Right cardiac atrium (tissue), 5 donors: ENCODE measurements around the gene NMT2. TPM values are rescaled to one million over a fixed set of nuclear protein-coding genes. Genes with fewer than 3 reads are reported as not detected.
"Not testable (repeated sequence)": the region's sequence is repeated elsewhere in the genome, so short reads cannot be mapped to it uniquely, and the experiment has no call there.

Source experiments
- ATAC-seq, 2 donors: fragments of 200-7000 bp; cut with Tn5 transposase; one replicate each; pipeline versions ENCODE4 v1.8.0 to v1.9.1; 2020; ENCODE audit warnings: moderate library complexity in 2 of 2, mild to moderate bottlenecking in 1 of 2
- DNase-seq, 3 donors: peaks; one replicate each; pipeline ENCODE4 v3.0.0-alpha.2; 2020
- H3K27ac ChIP-seq: one replicate; pipeline ENCODE4 v1.5.1; 2013; ENCODE audit warnings: mild to moderate bottlenecking, low read length, control low read depth, moderate library complexity
- H3K27me3 ChIP-seq: one replicate; pipeline ENCODE4 v1.6.1; 2013; ENCODE audit not compliant: control insufficient read depth, insufficient read depth
- H3K4me1 ChIP-seq: one replicate; pipeline ENCODE4 v1.6.1; 2013; ENCODE audit warnings: low read length; ENCODE audit not compliant: control insufficient read depth, insufficient read depth
- H3K4me3 ChIP-seq: one replicate; pipeline ENCODE4 v1.5.1; 2013; ENCODE audit warnings: low read length, control low read depth
- H3K9me3 ChIP-seq: one replicate; pipeline ENCODE4 v1.6.1; 2013; ENCODE audit warnings: low read length; ENCODE audit not compliant: control insufficient read depth
- WGBS: extraction: QIAGEN DNeasy Blood & Tissue Kit; methylation state at CpG from one replicate; pipeline ENCODE4 v1.1.7; 2013; 5-methylcytosine and 5-hydroxymethylcytosine counted together
- intact Hi-C, 4 donors: fragments of 100-400 bp; cut with DNase I; formaldehyde crosslinking; loops; one replicate each; pipeline versions ENCODE4 v1.11.0 to v1.14.0; 2022 to 2023
- polyA plus RNA-seq: library from polyadenylated mRNA; stranded (reverse); fragments of 200-250 nt; gene quantifications from one replicate; pipeline ENCODE4 v1.2.3, GENCODE V29; 2013
- total RNA-seq, 4 donors: library from RNA; stranded (reverse); fragmentation: NEBNext Ultra II Directional; extraction: Animal tissue kit (Norgen Biotek cat#: 25700); gene quantifications; one replicate each; pipeline ENCODE4 v1.2.1, GENCODE V29; 2021
- donor health status: healthy with polysubstance abuse.
- donor health status: DM: no; HTN: yes; CAD: no.
- donor health status: DM: no; HTN: no; CAD: no.
- donor health status: DM: no; HTN: yes; CAD: no; lungs with severe emphysema.
- donor health status: DM: yes; HTN: yes; CAD: no.

The NMT2 gene
- total and polyA plus RNA-seq, 5 donors = 7.0 to 11.9 (median 10.6) TPM

DNA sequence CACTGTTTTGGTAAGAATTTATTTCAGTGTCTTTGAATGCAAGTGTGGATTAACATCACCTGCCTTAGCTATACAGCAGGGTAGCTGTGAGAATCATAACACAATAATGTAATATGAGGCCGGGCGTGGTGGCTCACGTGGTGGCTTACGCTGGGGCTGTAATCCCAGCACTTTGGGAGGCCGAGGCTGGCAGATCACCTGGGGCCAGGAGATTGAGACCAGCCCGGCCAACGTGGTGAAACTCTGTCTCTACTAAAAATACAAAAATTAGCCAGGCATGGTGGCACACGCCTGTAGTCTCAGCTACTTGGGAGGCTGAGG lies 33.8 kb upstream of the NMT2 start:
- H3K4me1 ChIP-seq, H3K27ac ChIP-seq, ATAC-seq, H3K27me3 ChIP-seq, intact Hi-C loops, H3K4me3 ChIP-seq, DNase-seq, H3K9me3 ChIP-seq: not testable (repeated sequence)
- WGBS = 96% methylated on average over 8 of the region's 8 CpGs

DNA sequence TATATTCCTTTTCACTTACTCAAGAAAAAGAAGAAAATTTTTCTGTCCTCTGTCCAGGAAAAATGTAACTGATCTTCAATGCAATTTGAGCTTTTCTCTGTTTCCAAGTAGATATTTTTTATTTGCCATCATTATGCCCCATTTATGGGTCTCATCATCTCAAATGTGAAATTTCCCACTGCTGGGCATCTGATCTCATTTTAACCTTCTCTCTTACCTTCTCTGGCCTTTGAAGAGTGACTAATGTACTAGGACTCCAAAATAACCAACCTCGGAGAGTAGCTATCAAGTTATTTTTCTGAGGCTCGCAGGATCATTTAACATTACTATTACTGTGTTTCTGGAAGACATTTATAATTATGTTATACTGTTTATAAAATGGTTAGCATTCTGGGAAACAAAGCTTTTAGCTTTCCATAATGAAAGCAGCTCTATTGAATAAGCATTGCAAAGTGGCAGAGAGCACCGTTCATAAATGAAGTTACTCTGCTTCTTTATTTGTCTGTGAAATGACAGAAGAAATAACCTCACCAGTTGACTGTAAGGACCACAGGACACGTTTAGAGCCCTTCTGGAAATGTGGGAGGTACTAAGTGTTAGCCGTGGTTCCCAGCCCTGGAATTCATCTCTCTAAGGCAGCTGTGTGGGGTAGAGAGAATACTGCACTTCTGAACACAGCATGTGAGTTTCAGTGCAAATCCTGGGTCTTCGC lies 33.3 kb upstream of the NMT2 start:
- DNase-seq = no peak
- H3K9me3 ChIP-seq = no peaks in the 10 kb centered on the region
- H3K4me3 ChIP-seq = no peak overlapping the region
- H3K4me1 ChIP-seq = peaks cover 2% of the 10 kb centered on the region
- H3K27ac ChIP-seq = no peak overlapping the region
- no peak for ATAC-seq
- no peaks in the 10 kb centered on the region for H3K27me3 ChIP-seq
- intact Hi-C loops = no loop called here
- 77% methylated on average over 6 of the region's 6 CpGs for WGBS

DNA sequence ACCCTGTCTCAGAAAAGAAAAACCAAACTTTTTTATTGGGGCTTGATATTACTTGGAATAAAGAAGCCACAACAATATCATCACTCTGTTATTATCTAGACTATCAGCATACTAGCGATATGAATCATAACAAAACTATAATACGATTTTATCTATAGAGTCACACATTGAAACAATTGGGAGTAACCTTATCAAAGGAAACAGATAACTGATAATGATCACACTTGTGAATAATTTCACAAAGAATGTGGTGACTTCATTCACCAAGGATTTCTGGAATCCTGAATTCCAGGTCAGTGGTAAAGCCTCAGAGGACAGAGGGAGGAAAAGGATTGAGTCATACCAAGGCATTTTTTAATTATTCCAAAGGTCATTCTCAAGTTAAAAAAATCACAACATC lies 32.1 kb upstream of the NMT2 start:
- Histone ChIP-seq H3K4me3 (no peak overlapping the region), H3K27ac (no peak overlapping the region)
- WGBS = 39% methylated on average over 2 of the region's 2 CpGs

DNA sequence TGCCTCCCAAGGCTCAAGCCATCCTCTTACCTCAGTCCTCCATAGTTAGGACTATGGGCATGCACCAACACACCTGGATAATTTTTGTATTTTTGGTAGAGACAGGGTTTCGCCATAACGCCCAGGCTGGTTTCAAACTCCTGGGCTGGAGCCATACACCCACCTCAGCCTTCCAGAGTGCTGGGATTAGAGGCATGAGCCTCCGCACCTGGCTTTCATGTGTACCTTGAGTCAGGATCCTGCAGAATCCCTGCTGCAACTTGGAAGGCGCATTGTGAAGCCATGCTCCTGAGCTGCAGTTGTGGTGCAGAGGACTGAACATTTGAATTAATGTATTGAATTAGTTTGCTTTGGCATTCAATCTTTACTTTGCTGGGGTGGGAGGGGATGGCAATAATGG lies 29.4 kb upstream of the NMT2 start:
- Histone ChIP-seq H3K27me3 (no peaks in the 10 kb centered on the region), H3K9me3 (no peaks in the 10 kb centered on the region), H3K27ac (no peak overlapping the region), H3K4me1 (peaks cover 4% of the 10 kb centered on the region), H3K4me3 (no peak overlapping the region)
- ATAC-seq (no peak), DNase-seq (no peak)
- intact Hi-C loops = no loop called here
- 97% methylated on average over 4 of the region's 4 CpGs for WGBS

More for the DNA sequence above, 32.1 kb upstream of the NMT2 start:
- DNase-seq (no peak), ATAC-seq (peak in 1 of 2 donors; percentile 50)
- no peaks in the 10 kb centered on the region for H3K27me3 ChIP-seq
- intact Hi-C loops = no loop called here
- H3K4me1 ChIP-seq = peaks cover 4% of the 10 kb centered on the region
- H3K9me3 ChIP-seq = no peaks in the 10 kb centered on the region

DNA sequence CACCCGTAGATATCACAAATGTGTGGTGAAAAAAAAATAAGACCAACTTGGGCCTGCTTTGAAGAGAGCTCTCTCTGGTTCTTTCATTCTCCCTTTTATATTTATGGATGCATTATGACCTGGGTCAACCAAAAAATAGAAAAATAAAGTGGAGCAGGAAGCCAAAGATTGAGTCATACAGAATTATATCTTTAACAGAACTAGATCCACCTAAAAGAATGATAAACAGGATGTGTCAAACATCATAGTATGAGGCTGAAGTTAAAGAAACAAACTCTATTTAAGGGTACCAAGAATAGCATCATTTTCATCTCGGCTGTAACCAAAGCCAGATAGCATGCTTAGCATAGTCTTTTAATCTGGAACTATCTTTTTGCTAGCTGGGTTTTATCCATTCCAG lies 28.8 kb upstream of the NMT2 start:
- intact Hi-C loops = no loop called here
- H3K27ac ChIP-seq = no peak overlapping the region
- H3K9me3 ChIP-seq = no peaks in the 10 kb centered on the region
- no peak for DNase-seq
- no peaks in the 10 kb centered on the region for H3K27me3 ChIP-seq
- H3K4me1 ChIP-seq = peaks cover 4% of the 10 kb centered on the region
- no peak for ATAC-seq
- WGBS = 34% methylated on average over 2 of the region's 2 CpGs
- no peak overlapping the region for H3K4me3 ChIP-seq

- H3K27ac ChIP-seq = peak overlapping the region; percentile 42
- intact Hi-C loops = no loop called here
- no peaks in the 10 kb centered on the region for H3K9me3 ChIP-seq
- 38% methylated on average over 12 of the region's 12 CpGs for WGBS
- no peaks in the 10 kb centered on the region for H3K27me3 ChIP-seq
- H3K4me1 ChIP-seq = peaks cover 4% of the 10 kb centered on the region
- peak overlapping the region; percentile 6 for H3K4me3 ChIP-seq
- DNase-seq (peak; percentile 55 to 82 (median 74)), ATAC-seq (peak; percentile 67 to 78)
Measured at GRCh38 chr10:15196021-15196834, 27.7 kb upstream of the NMT2 start.

GRCh38 chr10:15189133-15189885 lies 20.8 kb upstream of the NMT2 start:
- ATAC-seq (no peak), DNase-seq (no peak)
- Histone ChIP-seq H3K27me3 (no peaks in the 10 kb centered on the region), H3K27ac (no peak overlapping the region), H3K4me3 (no peak overlapping the region), H3K4me1 (no peaks in the 10 kb centered on the region), H3K9me3 (no peaks in the 10 kb centered on the region)
- 86% methylated on average over 11 of the region's 11 CpGs for WGBS
- intact Hi-C loops = no loop called here

DNA sequence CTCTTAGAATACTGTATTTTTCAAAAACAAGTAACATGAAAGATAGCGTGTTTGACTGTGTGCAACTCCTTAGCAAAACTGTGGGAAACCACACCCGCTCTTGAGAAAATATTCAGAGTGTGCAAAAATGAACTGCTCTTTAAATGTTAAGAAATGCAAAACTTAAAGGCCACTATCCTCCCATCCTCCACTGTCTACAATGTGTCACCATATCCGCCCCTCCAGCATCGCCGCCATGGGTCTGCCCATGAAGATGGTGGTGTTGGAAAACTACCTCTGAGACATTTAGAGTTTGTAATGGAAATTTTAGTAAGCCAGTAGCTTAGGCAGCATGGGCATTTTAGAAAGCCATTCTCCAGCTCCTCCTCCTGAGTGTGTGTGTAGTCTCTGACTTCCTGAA lies 20.1 kb upstream of the NMT2 start:
- Histone ChIP-seq H3K4me1 (no peaks in the 10 kb centered on the region), H3K9me3 (no peaks in the 10 kb centered on the region), H3K27me3 (no peaks in the 10 kb centered on the region), H3K27ac (no peak overlapping the region), H3K4me3 (no peak overlapping the region)
- intact Hi-C loops = no loop called here
- 94% methylated on average over 5 of the region's 5 CpGs for WGBS
- DNase-seq (no peak), ATAC-seq (no peak)

- no peaks in the 10 kb centered on the region for H3K9me3 ChIP-seq
- no peak overlapping the region for H3K4me3 ChIP-seq
- no peaks in the 10 kb centered on the region for H3K4me1 ChIP-seq
- H3K27me3 ChIP-seq = no peaks in the 10 kb centered on the region
- intact Hi-C loops = no loop called here
- 89% methylated on average over 11 of the region's 11 CpGs for WGBS
- no peak overlapping the region for H3K27ac ChIP-seq
- DNase-seq = no peak
- no peak for ATAC-seq
Measured at GRCh38 chr10:15183689-15184481, 15.4 kb upstream of the NMT2 start.

DNA sequence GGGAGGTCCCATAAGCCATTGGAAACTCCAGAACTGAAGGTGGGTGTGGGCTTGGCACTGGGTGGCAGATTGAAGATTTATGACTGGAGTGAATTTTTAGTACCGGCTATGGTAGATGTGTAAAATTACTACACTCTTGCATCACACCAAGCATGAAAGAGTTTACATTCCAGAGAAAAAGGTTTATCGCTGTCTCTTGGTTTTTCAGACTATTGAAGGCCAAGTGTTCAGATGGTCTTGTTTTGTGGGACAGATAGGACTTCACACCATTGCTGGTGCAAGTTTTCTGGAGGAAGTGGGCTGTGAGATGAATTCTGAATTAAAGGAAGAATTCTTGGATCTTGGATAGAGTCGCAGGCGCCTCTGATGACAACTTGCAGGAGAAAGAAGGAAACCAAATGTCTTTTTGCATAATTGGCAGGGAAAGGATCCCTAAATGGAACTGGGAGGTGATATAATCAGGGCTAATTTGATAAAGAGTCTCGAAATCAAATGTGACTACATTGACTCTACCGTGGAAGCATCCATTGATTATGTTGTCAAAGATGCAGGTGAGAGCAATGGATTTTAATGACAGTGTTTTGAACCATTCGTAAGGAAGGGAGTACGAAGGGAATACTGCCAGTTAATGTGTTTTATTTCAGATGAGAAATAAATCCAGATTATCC lies 14.2 kb upstream of the NMT2 start:
- DNase-seq (no peak), ATAC-seq (no peak)
- H3K27me3 ChIP-seq = no peaks in the 10 kb centered on the region
- H3K9me3 ChIP-seq = no peaks in the 10 kb centered on the region
- H3K27ac ChIP-seq = no peak overlapping the region
- intact Hi-C loops = no loop called here
- no peak overlapping the region for H3K4me3 ChIP-seq
- 52% methylated on average over 8 of the region's 8 CpGs for WGBS
- H3K4me1 ChIP-seq = no peaks in the 10 kb centered on the region
